Neuronal stem cell (in vitro differentiated cells): ENCODE data around the gene TFE3.
A peak's percentile ranks its signal among the peaks of the same experiment; 100 is the strongest.

Experiments
- DNase-seq: peaks from one replicate; pipeline ENCODE4 v3.0.0-alpha.2; 2013; ENCODE audit warnings: low spot score
- H2AFZ ChIP-seq: one replicate; pipeline ENCODE4 v1.6.1; 2013; ENCODE audit warnings: mild to moderate bottlenecking, low read length, inconsistent platforms
- H2AK5ac ChIP-seq: 2 replicates; pipeline ENCODE4 v1.6.1; 2013; ENCODE audit warnings: low read depth, mild to moderate bottlenecking, inconsistent platforms, low read length, moderate library complexity, mixed read lengths
- H2BK120ac ChIP-seq: 2 replicates; pipeline ENCODE4 v1.6.1; 2013; ENCODE audit warnings: low read depth, mild to moderate bottlenecking, inconsistent platforms, low read length, moderate library complexity, mixed read lengths
- H2BK12ac ChIP-seq: one replicate; pipeline ENCODE4 v1.6.1; 2013; ENCODE audit warnings: low read length, inconsistent platforms
- H2BK15ac ChIP-seq: 2 replicates; pipeline ENCODE4 v1.6.1; 2013; ENCODE audit warnings: mild to moderate bottlenecking, low read length, inconsistent platforms, mixed read lengths
- H2BK5ac ChIP-seq: one replicate; pipeline ENCODE4 v1.6.1; 2013; ENCODE audit warnings: inconsistent platforms, mild to moderate bottlenecking, low read length, moderate library complexity
- H3K14ac ChIP-seq: one replicate; pipeline ENCODE4 v1.6.1; 2013; ENCODE audit warnings: low read length, inconsistent platforms
- H3K18ac ChIP-seq: 2 replicates; pipeline ENCODE4 v1.6.1; 2013; ENCODE audit warnings: low read length, inconsistent platforms
- H3K23ac ChIP-seq: 2 replicates; pipeline ENCODE4 v1.6.1; 2013; ENCODE audit warnings: low read depth, mild to moderate bottlenecking, mixed read lengths, low read length, inconsistent platforms; ENCODE audit not compliant: poor library complexity
- H3K27ac ChIP-seq: replicated peaks from 3 replicates; pipeline ENCODE4 v1.5.1; 2013; ENCODE audit warnings: low read length, inconsistent platforms
- H3K27me3 ChIP-seq, 3 experiments: 2 replicates each; pipeline ENCODE4 v1.6.1; 2013; ENCODE audit warnings: low read length in 3 of 3, mild to moderate bottlenecking in 2 of 3, inconsistent platforms in 1 of 3, low read depth in 1 of 3, mixed read lengths in 1 of 3, moderate library complexity in 1 of 3; ENCODE audit not compliant: control insufficient read depth in 3 of 3, insufficient read depth in 3 of 3
- H3K36me3 ChIP-seq, 2 donors: replicated peaks in 1 of 2; 2 replicates each; pipeline ENCODE4 v1.6.1; 2013; ENCODE audit warnings: low read length in 2 of 2; ENCODE audit not compliant: control insufficient read depth in 2 of 2, insufficient read depth in 2 of 2
- H3K4ac ChIP-seq: 2 replicates; pipeline ENCODE4 v1.6.1; 2013; ENCODE audit warnings: inconsistent platforms, mild to moderate bottlenecking, low read length, moderate library complexity
- H3K4me1 ChIP-seq, 2 donors: 1 replicate in 1 of 2; 2 replicates in 1 of 2; pipeline ENCODE4 v1.6.1; 2013; ENCODE audit warnings: low read length in 2 of 2, low read depth in 1 of 2; ENCODE audit not compliant: control insufficient read depth in 2 of 2, insufficient read depth in 1 of 2
- H3K4me2 ChIP-seq: one replicate; pipeline ENCODE4 v1.6.1; 2013; ENCODE audit warnings: mild to moderate bottlenecking, low read length, inconsistent platforms; ENCODE audit not compliant: insufficient read depth, poor library complexity, severe bottlenecking
- H3K4me3 ChIP-seq, 2 donors: 2 replicates each; pipeline ENCODE4 v1.5.1; 2013; ENCODE audit warnings: low read length in 2 of 2, mild to moderate bottlenecking in 2 of 2, inconsistent platforms in 1 of 2, moderate library complexity in 1 of 2
- H3K79me1 ChIP-seq: one replicate; pipeline ENCODE4 v1.6.1; 2013; ENCODE audit warnings: low read depth, mild to moderate bottlenecking, inconsistent platforms, low read length, moderate library complexity
- H3K9ac ChIP-seq: one replicate; pipeline ENCODE4 v1.6.1; 2013; ENCODE audit warnings: mild to moderate bottlenecking, low read depth, low read length, inconsistent platforms; ENCODE audit not compliant: poor library complexity
- H3K9me3 ChIP-seq, 2 donors: replicated peaks in 1 of 2; 2 replicates each; pipeline versions ENCODE3 to v1.6.1; 2013; ENCODE audit warnings: low read length in 2 of 2, mild to moderate bottlenecking in 2 of 2, inconsistent platforms in 1 of 2, low read depth in 1 of 2, mixed read lengths in 1 of 2, moderate library complexity in 1 of 2; ENCODE audit not compliant: control insufficient read depth in 2 of 2, insufficient read depth in 1 of 2
- H4K8ac ChIP-seq: one replicate; pipeline ENCODE4 v1.6.1; 2013; ENCODE audit warnings: low read depth, mild to moderate bottlenecking, inconsistent platforms, low read length, moderate library complexity
- H4K91ac ChIP-seq: one replicate; pipeline ENCODE4 v1.6.1; 2013; ENCODE audit warnings: low read length, low read depth, mild to moderate bottlenecking, inconsistent platforms; ENCODE audit not compliant: poor library complexity
- WGBS, 2 donors: extraction: QIAGEN DNeasy Blood & Tissue Kit; methylation state at CpG; one replicate each; pipeline ENCODE4 v1.1.7; 2013; ENCODE audit warnings: missing lambda C conversion rate in 2 of 2, mixed read lengths in 1 of 2; ENCODE audit not compliant: insufficient read length in 2 of 2, insufficient replicate concordance in 1 of 2; ENCODE audit errors: extremely low coverage in 2 of 2; 5-methylcytosine and 5-hydroxymethylcytosine counted together

Gene TFE3

DNA sequence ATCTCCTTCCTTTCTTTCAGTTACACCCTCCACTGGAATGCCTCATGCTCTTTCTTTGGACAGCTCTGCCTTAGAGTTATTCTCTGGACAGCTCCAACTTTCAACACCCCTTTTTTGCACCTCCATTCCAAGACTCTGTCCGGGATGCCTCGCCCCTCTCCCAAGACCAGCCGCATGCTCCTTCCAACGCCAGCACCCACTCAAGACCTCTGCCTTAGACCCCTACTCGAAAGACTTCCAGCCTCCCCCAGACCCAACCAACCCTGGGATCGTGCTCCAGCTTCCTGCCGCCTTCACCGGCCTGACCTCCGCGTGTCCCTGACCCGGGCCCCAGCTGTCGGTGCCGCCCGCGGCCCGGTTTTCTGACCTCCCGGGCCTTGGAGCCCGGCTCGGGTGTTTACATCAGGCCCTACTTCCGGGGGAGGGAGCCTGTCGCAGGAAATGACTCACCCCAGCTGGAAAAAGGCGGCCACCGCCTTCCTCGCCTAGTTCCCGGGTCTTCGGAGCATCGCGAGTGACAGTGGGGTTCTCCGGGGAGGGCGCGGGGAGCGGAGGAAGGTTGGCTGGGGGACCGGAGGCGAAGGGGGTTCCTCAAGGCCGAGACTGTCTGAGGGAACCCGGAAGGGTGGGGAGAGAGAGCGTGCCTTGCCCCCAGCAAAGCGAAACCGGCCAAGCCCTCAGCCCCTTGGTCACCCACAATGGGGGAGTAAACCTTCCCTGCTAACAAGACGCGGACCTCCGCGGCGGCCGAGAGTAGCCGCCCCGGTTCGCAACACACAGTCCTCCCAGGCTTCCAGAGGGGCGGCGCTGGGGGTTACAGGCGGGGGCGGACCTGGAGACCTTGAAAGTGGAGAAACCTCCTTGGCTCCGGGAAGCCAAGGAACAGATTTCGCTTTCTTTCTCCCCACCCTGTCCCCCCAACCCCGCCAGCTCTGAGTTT lies 36.6 kb upstream of the TFE3 start, which contains the start of gene WDR45:
TSS of gene WDR45 (minus strand) at position 399 of the 940 bp plus-strand sequence. CDS start 1,792 bp downstream, outside the sequence.
- H2BK12ac ChIP-seq: no peak within 1 kb of the TSS
- peak within 1 kb of the TSS; percentile 48 for H3K18ac ChIP-seq
- H3K27ac ChIP-seq: no peak within 1 kb of the TSS
- peaks cover 0 to 17% of the 10 kb centered on the region in 2 donors for H3K36me3 ChIP-seq
- no peak within 1 kb of the TSS for H4K91ac ChIP-seq
- no peaks in the 10 kb centered on the region for H3K9me3 ChIP-seq
- peak within 1 kb of the TSS; percentile 81 to 88 for H3K4me3 ChIP-seq
- H3K9ac ChIP-seq: peak within 1 kb of the TSS; percentile 70
- H3K23ac ChIP-seq: peak within 1 kb of the TSS; percentile 65
- H3K27me3 ChIP-seq: no peaks in the 10 kb centered on the region
- H2BK15ac ChIP-seq: no peak within 1 kb of the TSS
- no peak within 1 kb of the TSS for H2BK120ac ChIP-seq
- DNase-seq: peak; percentile 31
- peak within 1 kb of the TSS; percentile 90 for H2AFZ ChIP-seq
- no CpG with 5 or more reads among the region's 55 CpGs for WGBS, 2 donors
- H4K8ac ChIP-seq: no peak within 1 kb of the TSS
- H3K79me1 ChIP-seq: no peaks in the 10 kb centered on the region
- no peak within 1 kb of the TSS for H3K14ac ChIP-seq
- peak within 1 kb of the TSS; percentile 66 for H2BK5ac ChIP-seq
- H2AK5ac ChIP-seq: no peak within 1 kb of the TSS
- peaks cover 0 to 2% of the 10 kb centered on the region in 2 donors for H3K4me1 ChIP-seq
- H3K4me2 ChIP-seq: peak within 1 kb of the TSS; percentile 62
- H3K4ac ChIP-seq: no peak within 1 kb of the TSS

DNA sequence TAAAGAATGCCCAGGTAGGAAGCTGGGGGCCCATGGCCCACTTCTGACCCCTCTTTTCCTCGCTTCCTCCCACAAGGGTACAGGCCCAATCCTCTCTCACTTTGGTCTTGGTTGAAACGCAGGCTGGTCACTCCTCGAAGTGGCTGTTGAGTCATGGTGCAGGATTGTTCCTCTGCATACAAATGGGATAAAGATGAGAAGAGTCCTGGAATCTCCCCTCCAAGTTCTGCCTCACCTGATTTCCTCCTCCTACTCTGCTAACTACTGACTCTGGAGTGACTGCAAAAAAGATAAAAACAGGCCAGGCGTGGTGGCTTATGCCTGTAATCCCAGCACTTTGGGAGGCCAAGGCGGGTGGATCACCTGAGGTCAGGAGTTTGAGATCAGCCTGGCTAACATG lies 34.8 kb upstream of the TFE3 start:
- Histone ChIP-seq H2AK5ac (no peak overlapping the region), H3K4me3 (no peak overlapping the region), H3K4me1 (peaks cover 0 to 3% of the 10 kb centered on the region in 2 donors), H3K27ac (no peak overlapping the region), H3K27me3 (no peaks in the 10 kb centered on the region), H2BK12ac (no peak overlapping the region), H3K14ac (no peak overlapping the region), H3K9me3 (no peaks in the 10 kb centered on the region), H2BK120ac (no peak overlapping the region), H3K79me1 (no peaks in the 10 kb centered on the region), H4K91ac (no peak overlapping the region), H2BK15ac (no peak overlapping the region), H3K9ac (no peak overlapping the region), H2AFZ (no peak overlapping the region), H3K23ac (no peak overlapping the region), H3K4ac (no peak overlapping the region), H3K36me3 (peaks cover 0 to 19% of the 10 kb centered on the region in 2 donors), H4K8ac (no peak overlapping the region), H2BK5ac (no peak overlapping the region), H3K18ac (no peak overlapping the region), H3K4me2 (no peak overlapping the region)
- no CpG with 5 or more reads among the region's 5 CpGs for WGBS, 2 donors
- no peak for DNase-seq

DNA sequence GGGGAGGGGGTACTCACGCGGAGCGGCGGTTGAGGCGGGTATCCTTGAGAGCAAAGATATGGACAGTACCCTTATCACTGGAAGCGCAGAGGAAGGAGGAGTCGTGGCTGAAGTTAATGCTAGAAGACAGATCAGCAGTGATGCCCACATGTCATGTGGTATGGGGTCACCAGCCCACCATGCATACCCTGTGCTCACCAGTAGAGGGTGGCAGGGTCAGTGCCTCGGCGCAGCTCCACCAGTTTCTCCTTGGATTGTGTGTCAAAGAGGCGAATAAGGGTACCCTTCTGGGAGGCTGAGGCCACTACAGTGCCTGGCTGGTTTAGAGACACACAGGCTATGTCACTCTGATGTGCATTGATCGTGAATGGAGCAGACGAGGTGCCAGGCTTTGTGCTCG lies 32.2 kb upstream of the TFE3 start:
- Histone ChIP-seq H2AK5ac (no peak overlapping the region), H3K18ac (no peak overlapping the region), H2AFZ (no peak overlapping the region), H3K9ac (no peak overlapping the region), H3K9me3 (no peaks in the 10 kb centered on the region), H3K4ac (no peak overlapping the region), H2BK12ac (no peak overlapping the region), H3K27me3 (no peaks in the 10 kb centered on the region), H4K8ac (no peak overlapping the region), H3K79me1 (peaks cover 3% of the 10 kb centered on the region), H4K91ac (no peak overlapping the region), H3K23ac (no peak overlapping the region), H3K27ac (no peak overlapping the region), H3K4me2 (no peak overlapping the region), H2BK5ac (no peak overlapping the region), H3K14ac (no peak overlapping the region), H2BK120ac (no peak overlapping the region), H2BK15ac (no peak overlapping the region), H3K4me1 (peaks cover 0 to 4% of the 10 kb centered on the region in 2 donors), H3K4me3 (no peak overlapping the region), H3K36me3 (peaks cover 0 to 31% of the 10 kb centered on the region in 2 donors)
- WGBS, 2 donors: no CpG with 5 or more reads among the region's 13 CpGs
- DNase-seq: no peak
